Lower lobe of right lung (tissue), 2 donors: ENCODE data around the gene FADS1. TPM values are rescaled to one million over a fixed set of nuclear protein-coding genes. Genes with fewer than 3 reads are reported as not detected.

Experiments used
- ATAC-seq, 2 donors: fragments of 200-7000 bp; cut with Tn5 transposase; one replicate each; pipeline ENCODE4 v1.9.1; 2020 to 2022; ENCODE audit warnings: mild to moderate bottlenecking in 2 of 2, moderate library complexity in 2 of 2
- DNase-seq: peaks from one replicate; pipeline ENCODE4 v3.0.0-alpha.2; 2020
- H3K27ac ChIP-seq: fragments of 200-600 bp; one replicate; pipeline ENCODE4 v1.8.0; 2022
- H3K27me3 ChIP-seq: fragments of 200-600 bp; one replicate; pipeline ENCODE4 v1.8.0; 2022; ENCODE audit warnings: low read depth
- H3K36me3 ChIP-seq: fragments of 200-600 bp; one replicate; pipeline ENCODE4 v1.8.0; 2022; ENCODE audit warnings: mild to moderate bottlenecking
- H3K4me1 ChIP-seq: fragments of 200-600 bp; one replicate; pipeline ENCODE4 v1.8.0; 2022
- H3K4me3 ChIP-seq: fragments of 200-600 bp; one replicate; pipeline ENCODE4 v1.8.0; 2022; ENCODE audit warnings: mild to moderate bottlenecking
- H3K9me3 ChIP-seq: fragments of 200-600 bp; one replicate; pipeline ENCODE4 v1.8.0; 2022
- intact Hi-C: fragments of 100-400 bp; cut with DNase I; formaldehyde crosslinking; loops from one replicate; pipeline ENCODE4 v1.11.0; 2022
- total RNA-seq: library from RNA; stranded (reverse); fragmentation: NEBNext Ultra II Directional; extraction: Animal tissue kit (Norgen Biotek cat#: 25700); gene quantifications from one replicate; pipeline ENCODE4 v1.2.1, GENCODE V29; 2021
- TF ChIP-seq, protein P1 (sequence below): fragments of 200-600 bp; IDR thresholded peaks from one replicate; pipeline ENCODE4 v1.8.0; 2022; ENCODE audit warnings: antibody characterized with exemption, mild to moderate bottlenecking
- donor health status: DM: no; HTN: yes; CAD: no; lungs with severe emphysema.

FADS1 gene
- total RNA-seq, 1 donor from 2014 or later = 63.6 TPM

- DNase-seq = peak; percentile 79
- TF ChIP-seq, protein P1, sequence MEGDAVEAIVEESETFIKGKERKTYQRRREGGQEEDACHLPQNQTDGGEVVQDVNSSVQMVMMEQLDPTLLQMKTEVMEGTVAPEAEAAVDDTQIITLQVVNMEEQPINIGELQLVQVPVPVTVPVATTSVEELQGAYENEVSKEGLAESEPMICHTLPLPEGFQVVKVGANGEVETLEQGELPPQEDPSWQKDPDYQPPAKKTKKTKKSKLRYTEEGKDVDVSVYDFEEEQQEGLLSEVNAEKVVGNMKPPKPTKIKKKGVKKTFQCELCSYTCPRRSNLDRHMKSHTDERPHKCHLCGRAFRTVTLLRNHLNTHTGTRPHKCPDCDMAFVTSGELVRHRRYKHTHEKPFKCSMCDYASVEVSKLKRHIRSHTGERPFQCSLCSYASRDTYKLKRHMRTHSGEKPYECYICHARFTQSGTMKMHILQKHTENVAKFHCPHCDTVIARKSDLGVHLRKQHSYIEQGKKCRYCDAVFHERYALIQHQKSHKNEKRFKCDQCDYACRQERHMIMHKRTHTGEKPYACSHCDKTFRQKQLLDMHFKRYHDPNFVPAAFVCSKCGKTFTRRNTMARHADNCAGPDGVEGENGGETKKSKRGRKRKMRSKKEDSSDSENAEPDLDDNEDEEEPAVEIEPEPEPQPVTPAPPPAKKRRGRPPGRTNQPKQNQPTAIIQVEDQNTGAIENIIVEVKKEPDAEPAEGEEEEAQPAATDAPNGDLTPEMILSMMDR = no peak
- Histone ChIP-seq H3K4me3 (peak overlapping the region; percentile 82), H3K27me3 (no peaks in the 10 kb centered on the region), H3K36me3 (peaks cover 20% of the 10 kb centered on the region), H3K27ac (peak overlapping the region; percentile 99), H3K4me1 (peaks cover 12% of the 10 kb centered on the region), H3K9me3 (no peaks in the 10 kb centered on the region)
- intact Hi-C loops = no loop called here
- ATAC-seq = peak; percentile 55 to 66
Observed at GRCh38 chr11:61815790-61816735, 740 bp downstream of the FADS1 start.

GRCh38 chr11:61814958-61815789 is 1.6 kb downstream of the FADS1 start:
- intact Hi-C loops = no loop called here
- DNase-seq (peak; percentile 98), ATAC-seq (peak; percentile 95 to 96)
- Histone ChIP-seq H3K4me1 (peaks cover 12% of the 10 kb centered on the region), H3K4me3 (peak overlapping the region; percentile 82), H3K27me3 (no peaks in the 10 kb centered on the region), H3K9me3 (no peaks in the 10 kb centered on the region), H3K36me3 (peaks cover 28% of the 10 kb centered on the region), H3K27ac (peak overlapping the region; percentile 99)
- TF ChIP-seq, protein P1 = no peak

DNA sequence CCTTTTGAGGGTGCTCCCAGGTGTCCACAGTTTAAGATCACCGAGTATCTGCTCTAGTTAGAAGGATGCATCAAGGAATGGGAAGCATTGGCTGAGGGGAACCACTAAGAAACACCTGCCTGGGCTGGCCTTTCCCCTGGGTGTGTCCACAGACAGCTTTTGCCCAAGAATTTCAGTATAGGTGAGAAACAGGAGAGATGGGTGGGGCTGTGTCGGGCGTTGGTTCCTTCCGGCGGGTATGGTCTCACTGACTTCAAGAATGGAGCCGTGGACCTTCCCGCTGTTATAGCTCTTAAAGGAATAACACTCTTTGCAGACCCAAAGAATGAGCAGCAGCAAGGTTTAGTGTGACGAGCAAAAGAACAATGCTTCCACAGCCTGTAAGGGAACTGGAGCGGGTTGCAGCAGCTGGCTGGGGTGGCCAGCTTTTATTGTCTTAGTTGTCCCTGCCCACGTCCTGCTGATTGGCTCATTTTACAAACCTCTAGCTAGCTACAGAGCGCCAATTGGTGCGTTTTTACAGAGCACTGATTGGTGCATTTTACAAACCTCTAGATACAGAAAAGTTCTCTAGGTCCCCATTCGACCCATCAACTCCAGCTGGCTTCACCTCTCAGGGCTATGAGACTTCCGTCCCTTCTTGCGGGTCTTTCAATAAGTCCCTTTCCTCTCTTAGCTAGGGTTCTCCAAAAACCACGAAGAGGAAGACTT is 2.4 kb downstream of the FADS1 start:
- ATAC-seq (no peak), DNase-seq (no peak)
- Histone ChIP-seq H3K4me1 (peaks cover 12% of the 10 kb centered on the region), H3K27me3 (no peaks in the 10 kb centered on the region), H3K9me3 (no peaks in the 10 kb centered on the region), H3K36me3 (peaks cover 36% of the 10 kb centered on the region), H3K4me3 (peak overlapping the region; percentile 82), H3K27ac (peak overlapping the region; percentile 99)
- intact Hi-C loops = no loop called here
- TF ChIP-seq, protein P1 = no peak

GRCh38 chr11:61812736-61813411 is 3.9 kb downstream of the FADS1 start:
- H3K27me3 ChIP-seq = no peaks in the 10 kb centered on the region
- intact Hi-C loops = no loop called here
- ATAC-seq = no peak
- no peak overlapping the region for H3K4me3 ChIP-seq
- no peak overlapping the region for H3K27ac ChIP-seq
- peaks cover 47% of the 10 kb centered on the region for H3K36me3 ChIP-seq
- no peak for DNase-seq
- no peaks in the 10 kb centered on the region for H3K9me3 ChIP-seq
- H3K4me1 ChIP-seq = peaks cover 12% of the 10 kb centered on the region
- TF ChIP-seq, protein P1 = no peak

DNA sequence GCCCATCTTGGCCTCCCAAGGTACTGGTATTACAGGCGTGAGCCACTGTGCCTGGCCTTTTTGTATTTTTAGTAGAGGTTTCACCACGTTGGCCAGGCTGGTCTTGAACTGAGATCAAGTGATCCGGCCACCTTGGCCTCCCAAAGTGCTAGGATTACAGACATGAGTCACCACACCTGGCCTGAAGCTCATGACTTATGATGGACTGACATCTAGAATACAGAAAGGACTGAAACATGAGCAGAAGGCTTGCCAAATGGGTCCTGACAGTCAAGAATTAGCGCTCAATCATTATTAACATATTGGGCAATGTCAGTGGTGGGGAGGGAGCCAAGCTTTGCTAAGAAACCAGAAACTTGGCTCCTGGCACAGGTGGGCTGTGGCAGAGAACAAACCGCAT is 5.0 kb downstream of the FADS1 start:
- Histone ChIP-seq H3K27me3 (no peaks in the 10 kb centered on the region), H3K9me3 (no peaks in the 10 kb centered on the region), H3K4me1 (peaks cover 5% of the 10 kb centered on the region), H3K36me3 (peaks cover 58% of the 10 kb centered on the region), H3K4me3 (no peak overlapping the region), H3K27ac (no peak overlapping the region)
- TF ChIP-seq, protein P1 = no peak
- intact Hi-C loops = no loop called here
- ATAC-seq (no peak), DNase-seq (no peak)
